KG1 (cell line): Measurements from ENCODE around the gene PPP1R3A.

Experiments
- DNase-seq: peaks from one replicate; lab custom pipeline; 2025; lab: John Stamatoyannopoulos, UW

PPP1R3A gene

GRCh38 chr7:113878394-113878992, 40.3 kb downstream of the PPP1R3A start:
- no peak for DNase-seq

GRCh38 chr7:113875224-113875623, 43.6 kb downstream of the PPP1R3A start:
- DNase-seq = no peak

GRCh38 chr7:113873554-113874151, 45.2 kb downstream of the PPP1R3A start:
- no peak for DNase-seq

GRCh38 chr7:113872981-113873380, 45.8 kb downstream of the PPP1R3A start:
- DNase-seq = no peak

- DNase-seq = no peak
Measured at GRCh38 chr7:113867325-113867724, 51.5 kb downstream of the PPP1R3A start.

DNA sequence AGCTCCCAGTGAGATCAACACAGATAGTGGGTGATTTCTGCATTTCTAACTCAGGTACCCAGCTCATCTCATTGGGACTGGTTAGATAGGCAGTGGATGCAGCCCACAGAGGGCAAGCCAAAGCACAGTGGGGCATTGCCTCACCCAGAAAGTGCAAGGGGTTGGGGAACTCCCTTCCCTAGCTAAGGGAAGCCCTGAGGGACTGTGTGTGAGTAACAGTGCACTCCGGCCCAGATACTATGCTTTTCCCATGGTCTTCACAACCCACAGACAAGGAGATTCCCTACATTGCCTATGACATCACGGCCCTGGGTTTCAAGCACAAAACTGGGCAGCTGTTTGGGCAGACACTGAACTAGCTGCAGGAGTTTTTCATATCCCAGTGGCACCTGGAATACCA, 62.8 kb downstream of the PPP1R3A start:
- no peak for DNase-seq

DNA sequence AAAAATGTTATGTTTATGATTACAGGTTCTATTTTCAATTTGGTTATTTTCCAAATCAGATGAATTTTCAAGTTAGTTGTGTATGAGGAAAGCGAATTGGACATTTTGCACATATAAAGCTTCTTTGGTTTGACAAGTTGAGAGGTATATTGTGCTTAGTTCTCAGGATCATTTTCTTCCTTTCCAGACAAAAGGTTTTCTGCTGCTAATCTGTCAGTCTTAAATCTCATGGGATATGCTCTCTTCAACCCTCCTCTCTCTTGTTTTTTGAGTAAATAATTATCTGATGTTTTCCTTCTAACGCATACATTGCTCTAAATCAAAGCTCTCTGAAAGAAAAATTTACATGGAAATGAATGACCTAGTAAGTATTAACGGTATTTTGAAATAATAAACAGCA, 77.9 kb downstream of the PPP1R3A start:
- DNase-seq = no peak

GRCh38 chr7:113835367-113835766, 83.4 kb downstream of the PPP1R3A start:
- no peak for DNase-seq

GRCh38 chr7:113832196-113832745, 86.5 kb downstream of the PPP1R3A start:
- no peak for DNase-seq

GRCh38 chr7:113831556-113831955, 87.3 kb downstream of the PPP1R3A start:
- no peak for DNase-seq

DNA sequence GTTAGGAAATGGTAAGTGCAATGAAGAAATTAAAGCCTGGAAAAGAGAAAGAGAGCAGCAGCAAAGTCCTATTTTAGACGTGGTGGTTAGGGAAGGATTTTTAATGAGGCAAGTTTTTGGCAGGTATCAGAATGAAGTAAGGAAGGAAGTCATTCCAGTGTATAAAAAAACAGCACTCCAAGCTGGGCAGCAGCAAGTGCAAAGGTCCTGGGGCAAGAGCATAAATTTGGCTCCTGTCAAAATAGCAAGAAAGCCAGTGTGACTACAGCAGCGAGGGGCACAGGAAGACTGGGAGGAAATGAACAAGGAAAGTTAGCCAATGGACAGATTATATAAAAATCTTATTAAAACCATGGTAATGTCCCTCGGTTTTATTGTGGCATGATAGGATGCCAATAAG, 90.2 kb downstream of the PPP1R3A start:
- no peak for DNase-seq
